ENCODE results near the gene TBC1D4.
"Not testable (repeated sequence)": the region's sequence is repeated elsewhere in the genome, so short reads cannot be mapped to it uniquely, and the experiment has no call there.

TBC1D4 gene

DNA sequence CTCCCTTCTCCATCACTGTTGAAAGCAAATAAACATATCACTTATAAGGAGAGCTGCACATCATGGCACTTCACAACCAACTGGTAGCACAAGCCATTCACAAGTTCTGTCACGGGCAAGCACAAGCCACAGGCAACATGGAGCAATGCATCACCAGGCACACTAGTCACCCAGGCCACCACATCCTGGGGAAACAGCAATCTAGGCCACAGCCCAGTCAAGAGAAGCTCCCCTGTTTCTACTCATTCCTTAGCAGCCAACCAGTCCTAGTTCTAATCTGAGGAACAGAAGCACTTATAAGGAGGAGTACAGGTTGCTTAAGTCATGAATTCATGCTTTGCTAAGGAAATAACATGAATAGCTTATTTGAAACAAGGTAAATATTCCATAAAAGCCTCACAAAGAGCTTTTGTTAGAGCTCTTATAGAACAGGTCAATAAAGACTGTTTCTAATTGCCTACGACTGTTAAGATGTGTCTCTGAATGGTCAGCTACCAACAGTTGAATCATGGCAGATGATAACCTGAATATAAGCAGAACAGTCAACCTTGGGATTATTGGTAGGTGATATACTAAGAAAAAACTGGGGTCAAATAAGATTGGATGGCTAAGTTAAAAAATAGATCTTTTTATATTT, 169.0 kb downstream of the TBC1D4 start:
- peak; percentile 55 for DNase-seq

DNA sequence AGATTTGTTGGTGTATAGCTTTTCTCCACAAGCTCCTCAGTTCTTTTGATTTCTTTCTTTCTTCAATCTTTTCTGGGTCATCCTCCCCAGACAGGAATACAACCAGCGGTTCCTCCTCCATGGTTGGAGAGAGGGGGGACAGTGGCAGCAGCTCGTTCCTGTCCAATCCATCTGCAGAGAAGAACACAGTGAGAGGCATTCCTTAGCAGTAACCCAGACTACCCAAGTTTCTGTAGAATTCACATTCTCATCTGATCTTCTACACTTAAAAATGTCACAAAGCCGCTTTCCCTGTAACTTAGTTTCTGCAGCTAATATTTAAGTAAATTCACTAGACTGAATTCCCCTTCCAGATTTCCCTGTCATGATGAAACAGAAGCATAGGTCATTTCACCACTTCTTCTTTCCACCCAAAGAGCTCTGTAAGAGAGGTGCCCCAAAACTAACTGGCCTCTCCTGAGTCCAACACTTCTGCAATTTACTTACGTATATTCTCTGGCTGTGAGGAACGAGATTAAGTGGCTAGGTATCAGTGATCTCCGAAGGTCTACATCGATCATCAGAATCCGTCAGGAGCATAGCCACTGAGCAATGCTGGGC, 171.9 kb downstream of the TBC1D4 start:
- no peak for DNase-seq

DNA sequence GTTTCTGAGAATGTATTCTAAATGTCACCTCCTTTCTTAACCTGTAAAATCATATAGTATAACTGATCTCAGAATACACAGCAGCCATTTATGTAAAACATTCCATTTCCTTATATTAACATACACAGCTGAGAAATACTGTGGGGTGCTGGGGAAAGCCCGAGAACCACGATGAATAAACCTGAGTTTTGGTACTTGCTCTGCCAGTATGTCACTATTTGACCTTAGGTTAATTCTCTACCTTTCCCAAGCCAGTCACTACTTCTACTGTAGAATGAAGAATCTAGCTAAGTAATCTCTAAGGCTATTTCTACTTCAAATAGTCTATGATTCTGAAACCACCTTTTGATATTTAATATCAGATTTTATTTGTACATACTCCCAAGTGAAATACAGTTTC, 173.7 kb downstream of the TBC1D4 start:
- no peak for DNase-seq

DNA sequence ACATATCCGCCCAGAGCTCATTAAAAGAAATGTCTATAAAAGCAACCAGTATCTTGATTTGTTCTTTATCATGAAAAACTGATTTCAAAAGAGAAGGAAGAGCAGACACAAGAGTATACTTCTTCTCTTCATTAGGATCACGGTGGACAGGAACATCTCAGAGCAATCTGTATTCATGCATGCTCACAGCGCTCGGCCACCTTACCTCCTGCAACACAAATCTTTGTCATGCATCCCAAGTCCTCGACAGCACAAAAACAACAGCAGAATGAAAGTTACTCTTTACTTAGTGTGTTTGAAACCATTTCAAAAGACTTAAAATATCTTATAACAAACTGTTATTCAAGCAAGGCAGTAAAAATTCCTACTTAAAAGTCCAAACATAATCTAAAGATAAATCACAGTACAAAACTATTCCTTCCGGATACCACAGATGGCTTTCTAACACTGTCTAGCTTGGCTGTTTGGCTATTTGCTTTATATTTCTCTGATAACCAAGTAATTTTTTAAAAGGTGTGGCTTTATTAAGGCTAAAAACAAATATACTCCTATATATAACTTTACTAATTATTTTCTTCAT, 174.5 kb downstream of the TBC1D4 start:
- DNase-seq: no peak

DNA sequence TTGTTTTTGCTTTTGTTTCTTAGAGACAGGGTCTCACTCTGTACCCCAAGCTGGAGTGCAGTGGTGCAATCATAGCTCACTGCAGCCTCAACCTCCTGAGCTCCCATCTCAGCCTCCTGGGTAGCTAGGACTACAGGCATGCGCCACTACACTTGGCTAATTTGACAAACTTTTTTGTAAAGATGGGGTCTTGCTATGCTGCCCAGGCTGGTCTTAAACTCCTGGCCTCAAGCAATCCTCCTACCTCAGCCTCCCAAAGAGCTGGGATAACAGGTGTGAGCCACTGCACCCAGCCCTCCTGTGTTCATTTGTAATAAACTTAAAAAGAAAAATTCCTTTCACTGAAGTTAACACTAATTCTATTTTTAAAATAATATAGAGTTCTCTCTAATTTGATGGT, 175.0 kb downstream of the TBC1D4 start:
- not testable (repeated sequence) for DNase-seq

DNA sequence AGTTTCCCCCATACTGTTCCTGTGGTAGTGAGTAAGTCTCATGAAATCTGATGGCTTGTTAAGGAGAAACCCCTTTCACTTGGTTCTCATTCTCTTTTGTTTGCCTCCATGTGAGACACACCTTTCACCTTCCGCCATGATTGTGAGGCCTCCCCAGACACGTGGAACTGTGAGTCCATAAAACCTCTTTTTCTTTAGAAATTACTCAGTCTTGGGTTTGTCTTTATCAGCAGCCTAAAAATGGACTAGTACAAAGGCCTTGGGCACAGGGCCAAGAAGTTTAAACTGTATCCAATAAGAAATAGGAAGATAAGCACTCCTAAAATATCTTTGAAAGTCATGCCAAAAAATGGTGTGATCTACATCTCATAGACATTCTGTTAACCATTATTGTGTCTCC, 176.9 kb downstream of the TBC1D4 start:
- DNase-seq: no peak

DNA sequence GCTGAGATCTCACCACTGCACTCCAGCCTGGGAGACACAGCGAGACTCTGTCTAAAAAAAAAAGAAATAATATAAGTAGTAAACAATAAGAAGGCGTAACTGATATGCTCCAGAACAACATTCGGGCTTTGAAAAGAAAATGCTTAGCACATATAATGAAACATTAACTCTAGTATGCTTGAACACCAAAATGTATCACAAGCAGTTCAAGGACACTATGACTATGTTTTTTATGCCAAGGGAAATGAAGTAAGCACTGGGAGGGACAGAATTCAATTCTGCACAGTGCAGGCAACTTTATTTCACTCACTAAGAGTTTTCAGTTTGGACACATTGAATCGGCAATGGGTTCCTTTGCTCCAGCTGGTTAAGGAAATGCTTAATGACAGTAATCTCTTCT, 178.7 kb downstream of the TBC1D4 start:
- DNase-seq: no peak

DNA sequence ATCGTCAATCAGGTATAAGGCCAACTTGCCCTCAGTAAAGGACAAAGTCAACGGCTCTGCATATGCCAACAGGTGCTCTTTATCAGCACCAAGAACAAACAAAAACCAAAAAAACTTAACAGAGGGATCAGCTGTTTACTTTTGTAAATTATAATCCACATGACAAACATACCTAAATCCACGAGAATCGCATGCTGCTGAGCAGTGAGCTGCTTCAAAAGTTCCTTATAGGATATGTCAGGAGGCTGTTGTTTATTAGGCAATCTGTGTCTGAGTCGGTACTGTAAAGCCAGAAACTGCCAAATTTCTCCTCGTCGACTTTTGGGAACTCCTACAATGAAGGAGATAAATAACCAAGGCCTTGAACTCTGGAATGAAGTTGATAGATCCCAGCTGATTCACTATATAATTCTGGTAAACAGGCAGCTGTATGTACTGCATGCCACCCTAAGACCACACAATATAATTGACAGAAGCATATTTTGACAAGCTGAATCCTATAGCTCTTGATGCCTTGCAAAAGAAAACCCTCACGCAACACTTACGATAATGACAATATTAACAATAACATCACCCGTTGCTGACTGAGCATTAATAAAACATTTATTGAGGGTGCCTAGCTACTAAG, 179.8 kb downstream of the TBC1D4 start:
- DNase-seq: no peak

DNA sequence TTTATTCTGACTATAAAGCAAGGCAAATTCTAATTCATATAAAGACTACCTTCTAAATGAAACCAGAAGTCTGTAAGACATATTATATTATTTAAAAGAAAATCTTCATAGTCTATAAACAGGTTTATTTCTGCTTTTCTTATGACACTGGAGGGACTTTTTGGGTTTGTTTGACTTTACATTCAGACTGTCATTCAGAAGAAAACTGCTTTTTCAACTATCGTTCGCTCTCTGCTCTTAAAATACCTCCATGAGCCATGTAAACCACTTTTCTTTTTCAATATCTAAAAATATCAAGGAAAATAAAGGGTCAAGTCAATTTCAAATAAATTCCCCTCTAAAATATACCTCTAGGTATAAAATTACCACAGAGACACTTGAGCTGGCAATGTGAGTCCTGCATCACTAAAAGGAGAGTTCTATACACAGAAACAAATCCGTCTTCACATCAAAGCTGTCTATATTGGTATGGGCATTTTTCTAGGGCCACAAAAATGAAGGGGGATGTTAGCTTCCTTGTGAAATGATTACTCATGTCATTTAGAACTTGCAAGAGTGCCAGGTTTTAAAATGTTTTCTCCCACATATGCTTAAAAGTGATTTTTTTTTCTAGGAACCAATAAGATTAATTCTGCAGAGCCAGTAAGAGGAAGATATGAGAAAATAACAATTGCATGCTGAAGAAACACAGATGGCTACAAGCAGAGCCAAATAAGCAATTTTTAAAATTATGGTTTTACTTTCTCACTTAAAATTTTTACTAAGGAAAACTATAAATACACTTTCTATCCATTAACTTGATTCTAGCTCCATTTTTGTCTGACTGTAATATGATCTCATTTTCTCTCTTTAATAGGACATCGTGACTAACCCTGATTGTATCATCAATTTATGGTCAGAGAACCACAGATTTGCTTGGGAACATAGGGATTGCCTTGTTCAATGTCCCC, 181.8 kb downstream of the TBC1D4 start:
- DNase-seq: no peak

DNA sequence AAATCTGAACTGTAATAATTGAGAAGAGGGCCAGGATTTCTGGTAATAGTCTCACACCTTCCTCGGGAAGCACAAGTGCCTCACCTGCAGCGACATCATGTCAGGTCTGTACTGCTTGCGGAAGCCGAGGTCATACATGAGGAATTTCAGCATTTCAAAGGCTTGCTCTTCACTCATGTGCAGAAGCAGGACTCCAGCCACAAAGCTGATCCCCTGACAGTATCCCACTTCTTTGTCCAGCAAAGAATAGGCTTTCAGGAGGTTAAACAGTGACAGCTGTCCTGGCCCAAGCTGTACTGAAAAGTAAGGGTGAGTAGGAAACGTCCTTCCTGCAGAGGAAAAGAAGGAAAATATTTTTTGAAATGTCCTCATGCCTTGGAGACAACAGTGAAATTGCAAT, 182.7 kb downstream of the TBC1D4 start:
- no peak for DNase-seq

DNA sequence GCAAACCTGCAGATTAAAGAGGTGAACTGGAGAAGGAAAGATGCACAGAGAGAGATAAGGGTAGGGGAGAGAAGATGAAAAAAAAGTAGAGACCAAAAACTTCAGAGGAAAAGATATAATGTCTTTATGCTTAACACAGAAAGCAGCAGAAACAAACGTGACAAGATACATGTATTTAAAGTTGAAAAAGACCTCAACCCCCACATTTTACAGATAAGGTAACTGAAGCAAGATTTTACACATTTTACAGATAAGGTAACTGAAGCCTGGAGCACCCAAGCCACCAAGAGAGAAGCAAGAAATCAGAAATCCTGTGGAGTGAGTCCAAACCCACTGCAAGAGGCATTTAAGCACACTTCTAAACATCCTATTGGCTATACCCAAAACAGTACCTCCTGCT, 185.3 kb downstream of the TBC1D4 start:
- no peak for DNase-seq

DNA sequence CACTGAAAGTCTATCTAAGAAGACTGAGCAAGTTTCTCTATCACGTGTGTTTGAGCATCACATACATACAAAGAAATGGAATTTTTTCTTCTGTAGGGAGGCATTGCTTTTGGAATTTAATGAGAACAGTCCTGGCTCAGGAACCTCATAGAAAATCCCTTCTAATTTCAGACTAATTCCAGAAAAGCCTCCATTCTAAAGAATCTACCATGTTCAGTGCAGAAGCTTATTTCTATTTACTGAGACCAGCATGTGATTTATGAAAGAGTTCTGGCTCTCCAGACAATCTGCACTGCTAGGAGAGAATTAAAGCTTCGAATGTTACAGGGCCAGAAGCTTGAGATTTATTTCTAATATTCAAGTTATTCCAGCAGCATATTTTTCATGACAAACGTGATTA, 186.8 kb downstream of the TBC1D4 start:
- no peak for DNase-seq

DNA sequence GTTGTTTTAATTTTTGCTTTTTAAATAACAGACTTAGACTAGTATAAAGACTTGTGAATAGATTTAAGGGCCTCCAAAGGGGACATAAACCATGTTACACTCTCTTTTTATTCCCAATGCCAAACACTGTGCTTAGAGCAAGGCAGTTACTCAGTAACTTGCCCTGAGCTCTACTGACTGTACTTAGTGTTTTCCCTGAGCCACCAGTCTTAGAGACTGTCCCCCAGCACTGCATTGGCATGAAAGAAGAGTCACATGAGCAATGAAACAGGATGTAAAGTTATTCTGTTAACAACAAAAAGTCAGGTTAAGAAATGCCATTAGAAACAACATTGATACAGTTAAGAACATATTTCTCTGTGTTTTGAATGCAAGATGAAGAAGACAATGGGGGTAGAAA, 187.9 kb downstream of the TBC1D4 start:
- DNase-seq: no peak

DNA sequence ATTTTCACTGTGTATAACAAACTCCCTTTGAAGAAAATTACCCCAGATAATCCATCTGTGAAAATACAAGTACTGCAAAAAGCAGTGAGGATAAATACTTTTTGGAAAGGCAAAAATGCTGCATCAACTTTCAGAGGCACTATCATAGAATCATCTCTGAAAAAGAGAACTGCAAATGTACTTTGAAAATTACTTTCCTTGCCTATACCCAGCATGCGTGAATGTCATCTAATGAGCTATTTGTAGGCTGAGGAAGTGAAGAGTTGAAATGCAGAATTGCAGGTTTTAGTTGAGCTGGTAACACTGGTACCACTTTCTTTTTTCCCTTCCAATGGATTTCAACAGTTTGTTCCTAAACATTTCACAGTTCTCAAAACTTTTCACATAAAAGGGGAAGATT, 196.7 kb downstream of the TBC1D4 start:
- no peak for DNase-seq

DNA sequence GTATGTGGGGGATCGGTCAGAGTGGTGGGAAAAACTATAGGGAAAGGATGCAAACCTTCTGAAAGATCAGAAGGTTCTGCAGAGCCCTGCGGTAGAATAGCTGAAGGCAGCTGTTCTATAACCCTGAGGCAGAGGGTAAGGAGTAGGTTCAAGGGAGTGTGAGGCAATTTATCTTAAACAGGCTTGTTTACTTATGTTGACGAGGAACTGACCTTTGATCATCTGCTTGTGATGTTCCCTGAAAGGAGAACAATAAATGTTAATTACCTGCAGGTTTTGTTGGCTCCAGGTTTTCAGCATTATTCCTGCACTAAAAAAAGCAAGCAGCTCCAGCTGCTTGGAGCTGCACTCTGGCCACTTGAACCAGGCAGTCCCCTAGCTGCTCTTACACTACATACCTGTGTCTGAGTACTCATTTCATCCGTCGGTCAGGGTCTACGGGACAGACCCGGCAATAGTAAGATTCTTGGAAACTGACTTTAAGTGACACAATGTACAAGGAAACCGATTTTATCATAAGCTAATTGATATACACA, 202.1 kb downstream of the TBC1D4 start:
- no peak for DNase-seq

DNA sequence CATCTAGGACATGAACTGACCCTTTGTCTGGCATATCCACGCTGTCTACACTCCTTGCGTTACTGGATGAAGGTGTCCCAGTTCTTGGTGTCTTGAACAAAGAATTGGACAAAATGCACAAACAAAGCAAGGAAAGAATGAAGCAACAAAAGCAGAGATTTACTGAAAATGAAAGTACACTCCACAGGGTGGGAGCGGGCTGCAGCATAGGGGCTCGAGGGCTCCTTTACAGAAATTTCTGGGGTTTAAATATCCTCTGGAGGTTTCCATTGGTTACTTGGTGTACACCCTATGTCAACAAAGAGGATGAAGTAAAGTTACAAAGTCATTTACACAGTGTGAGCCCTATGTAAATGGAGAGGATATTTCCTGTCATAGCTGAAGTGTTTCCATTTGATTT, 208.3 kb downstream of the TBC1D4 start:
- not testable (repeated sequence) for DNase-seq

DNA sequence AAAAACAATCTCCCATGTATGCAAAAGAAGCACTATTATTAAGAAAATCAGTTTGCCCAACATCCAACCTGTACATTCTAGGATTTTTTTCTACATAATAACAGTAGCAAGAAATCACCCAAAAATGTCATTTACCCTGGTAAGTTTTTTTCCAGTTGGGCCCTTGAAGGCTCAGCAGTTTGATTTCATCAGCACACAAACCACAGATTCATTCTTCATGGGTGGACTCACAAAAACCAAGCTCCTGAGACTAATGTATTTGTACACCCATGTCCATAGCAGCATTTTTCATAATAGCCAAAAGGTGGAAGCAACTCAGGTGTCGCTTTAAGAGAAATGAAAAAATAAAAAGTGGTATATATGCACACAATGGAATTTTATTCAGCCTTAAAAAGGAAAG, 210.1 kb downstream of the TBC1D4 start:
- no peak for DNase-seq

DNA sequence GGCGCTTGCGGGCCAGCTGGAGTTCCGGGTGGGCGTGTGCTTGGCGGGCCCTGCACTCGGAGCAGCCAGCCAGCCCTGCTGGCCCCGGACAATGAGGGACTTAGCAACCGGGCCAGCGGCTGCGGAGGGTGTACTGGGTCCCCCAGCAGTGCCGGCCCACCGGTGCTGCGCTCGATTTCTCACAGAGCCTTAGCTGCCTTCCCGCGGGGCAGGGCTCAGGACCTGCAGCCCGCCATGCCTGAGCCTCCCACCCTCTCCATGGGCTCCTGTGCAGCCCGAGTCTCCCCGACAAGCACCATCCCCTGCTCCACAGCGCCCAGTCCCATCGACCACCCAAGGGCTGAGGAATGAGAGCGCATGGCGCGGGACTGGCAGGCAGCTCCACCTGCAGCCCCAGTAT, 213.5 kb downstream of the TBC1D4 start:
- DNase-seq: not testable (repeated sequence)

DNA sequence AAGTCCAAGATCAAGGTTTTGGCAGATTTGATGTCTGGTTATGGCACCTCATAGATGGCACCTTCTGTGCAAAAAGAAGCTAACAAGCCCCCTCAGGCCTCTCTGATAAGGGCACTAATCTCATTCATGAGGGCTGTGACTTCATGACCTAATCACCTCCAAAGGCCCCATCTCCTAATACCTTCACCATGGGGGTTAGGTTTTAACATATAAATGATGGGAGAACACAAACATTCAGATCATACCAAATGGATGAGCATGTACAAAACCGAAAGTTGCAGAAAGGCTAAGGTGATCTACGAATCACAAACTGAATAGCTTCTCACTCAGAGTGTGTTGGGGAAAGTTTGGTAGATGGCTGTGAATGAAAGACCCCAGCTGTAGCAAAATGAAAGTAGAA, 217.4 kb downstream of the TBC1D4 start:
- DNase-seq: no peak

DNA sequence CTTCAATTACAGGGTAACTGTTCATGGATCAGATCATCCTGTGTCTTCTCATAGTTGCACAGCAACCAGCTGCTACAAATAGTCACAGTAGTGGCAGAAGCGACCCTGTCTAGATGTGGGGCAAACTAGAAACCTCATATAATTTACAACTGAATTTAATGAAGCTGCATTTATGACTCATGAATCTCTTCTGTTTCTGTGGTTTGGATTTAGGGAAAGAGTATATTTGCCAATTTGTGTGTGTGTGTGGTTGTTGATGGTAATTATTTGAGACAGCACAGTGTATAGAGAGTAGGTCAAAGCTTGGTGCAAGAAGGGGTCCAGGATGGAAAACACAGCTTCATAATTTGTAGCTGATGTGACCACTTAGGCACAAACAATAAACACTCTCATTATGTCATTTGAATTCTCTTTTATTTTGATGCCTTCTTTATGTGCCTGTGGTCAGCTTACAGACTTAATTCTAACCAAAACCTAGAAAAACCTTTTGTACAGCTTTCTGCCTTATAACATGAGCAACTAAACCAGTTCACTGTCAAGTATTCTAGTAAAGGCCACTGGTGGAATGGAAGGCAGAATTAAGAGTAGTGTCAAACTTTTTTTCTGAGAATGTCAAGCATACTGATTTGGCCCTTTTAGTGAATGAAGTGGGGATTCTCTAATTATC, 218.1 kb downstream of the TBC1D4 start:
- no peak for DNase-seq

DNA sequence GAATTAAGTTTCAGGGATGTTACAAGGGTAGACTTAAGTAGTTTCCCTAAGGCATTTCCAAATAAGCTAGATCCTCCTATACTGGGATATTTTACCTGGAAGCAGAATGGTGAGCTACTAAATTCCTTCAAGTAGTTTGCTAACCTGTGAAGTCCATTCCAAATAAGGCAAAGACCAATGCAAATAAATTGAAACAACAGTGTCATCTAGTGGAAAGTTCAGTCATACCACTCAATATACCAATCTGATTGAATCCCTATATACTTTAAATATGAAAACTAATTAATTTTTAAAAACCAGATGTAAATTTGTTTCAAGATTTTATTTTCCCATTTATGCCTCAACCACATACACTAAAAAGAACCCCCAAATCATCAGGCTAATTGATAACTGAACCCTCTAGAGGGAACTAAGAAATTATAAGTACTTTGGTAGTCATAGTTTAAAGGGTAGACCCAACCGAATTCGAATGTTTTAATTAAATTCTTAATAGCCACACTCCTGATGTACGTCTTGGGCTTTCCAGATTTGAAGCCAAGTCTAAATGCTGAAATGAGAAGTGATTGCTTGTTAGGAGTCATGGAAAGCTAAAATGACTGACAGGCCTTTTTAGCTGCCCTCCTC, 223.7 kb downstream of the TBC1D4 start:
- DNase-seq: no peak

DNA sequence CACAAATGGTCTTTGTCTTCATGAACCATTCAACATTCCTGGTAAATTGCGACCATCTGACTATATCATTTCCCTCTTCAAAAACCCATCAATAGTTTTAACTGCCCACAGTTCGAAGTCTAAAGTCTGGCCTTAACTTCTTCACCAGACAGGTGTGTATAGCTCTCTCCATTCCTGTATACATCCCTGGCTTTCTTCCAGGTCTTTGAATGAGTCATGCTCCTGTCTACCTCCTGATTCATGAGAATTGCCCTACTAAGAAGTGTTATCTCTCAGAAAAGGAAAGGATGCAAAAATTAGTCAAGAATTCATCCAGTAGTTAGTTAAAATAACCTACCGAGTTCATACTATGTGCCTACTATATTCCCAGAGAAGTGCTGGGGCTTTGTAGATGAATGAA, 225.0 kb downstream of the TBC1D4 start:
- no peak for DNase-seq
